HepG2 (cell line): ENCODE measurements around the gene CDK14. TPM values are rescaled to one million over a fixed set of nuclear protein-coding genes. Genes with fewer than 3 reads are reported as not detected.

Experiments used
- ATAC-seq: fragments of 200-7000 bp; cut with Tn5 transposase; 3 replicates; pipeline ENCODE4 v1.9.1; 2020; ENCODE audit warnings: mild to moderate bottlenecking, moderate library complexity
- BruUV-seq: library from RNA; stranded (reverse); fragments of 400-500 nt; replicated peaks from 2 replicates; lab custom pipeline; 2021; lab: Mats Ljungman, UMichigan
- CTCF ChIA-PET: fragments of 300-600 bp; formaldehyde crosslinking; extraction: SDS; loops from one replicate; lab custom pipeline; 2021; ENCODE audit warnings: low total read pairs, inconsistent platforms, low intra/inter-chr PET ratio; lab: Yijun Ruan, JAX
- POLR2A ChIA-PET: fragments of 350-600 bp; sonication (Branson Sonifier 250); formaldehyde crosslinking; loops from one replicate; lab custom pipeline; 2020; ENCODE audit warnings: antibody characterized with exemption, inconsistent platforms; lab: Yijun Ruan, JAX
- DNase-seq: peaks from one replicate; pipeline ENCODE4 v3.0.0-alpha.2; 2015; ENCODE audit warnings: low spot score
- FAIRE-seq: peaks from 3 replicates; lab custom pipeline; 2011; peaks lifted over from hg19 to GRCh38; lab: Jason Lieb, UNC
- H2AFZ ChIP-seq: one replicate; pipeline ENCODE4 v1.6.1; 2011; ENCODE audit warnings: low read length, inconsistent platforms
- H3K27ac ChIP-seq: fragments of 300-600 bp; 3 replicates; pipeline ENCODE4 v1.8.0; 2011; ENCODE audit warnings: mixed run types, mild to moderate bottlenecking, mixed read lengths, low read length, inconsistent platforms; ENCODE audit not compliant: insufficient read depth; ENCODE audit errors: extremely low read length
- H3K27me3 ChIP-seq, 2 experiments: fragments of 200-600 bp in 1 of 2; 2 replicates in 1 of 2; 3 replicates in 1 of 2; pipeline versions ENCODE4 v1.6.0 to v1.8.0; 2011; ENCODE audit warnings: low read length in 2 of 2, mild to moderate bottlenecking in 2 of 2, moderate library complexity in 2 of 2, inconsistent platforms in 1 of 2; ENCODE audit not compliant: insufficient read depth in 2 of 2, control insufficient read depth in 1 of 2
- H3K36me3 ChIP-seq, 2 experiments: fragments of 200-600 bp in 1 of 2; replicated peaks in 1 of 2; 2 replicates in 1 of 2; 3 replicates in 1 of 2; pipeline versions ENCODE4 v1.5.1 to v1.8.0; 2011; ENCODE audit warnings: low read length in 2 of 2, inconsistent platforms in 1 of 2; ENCODE audit not compliant: insufficient read depth in 2 of 2, control insufficient read depth in 1 of 2
- H3K4me1 ChIP-seq: 2 replicates; pipeline ENCODE4 v1.5.1; 2012; ENCODE audit warnings: low read length, inconsistent platforms; ENCODE audit not compliant: insufficient read depth
- H3K4me2 ChIP-seq: 2 replicates; pipeline ENCODE4 v1.6.0; 2011; ENCODE audit warnings: low read depth, low read length, inconsistent platforms
- H3K4me3 ChIP-seq, 3 experiments: fragments of 200-600 bp in 1 of 3; sonication (generic), shearing (Covaris generic) in 1 of 3; replicated peaks in 1 of 3; 2 replicates each; pipeline ENCODE4 v1.5.1; 2011 to 2016; ENCODE audit warnings: low read length in 3 of 3, inconsistent platforms in 2 of 3, low read depth in 2 of 3, mild to moderate bottlenecking in 2 of 3, control low read depth in 1 of 3, mixed read lengths in 1 of 3; ENCODE audit not compliant: insufficient read depth in 1 of 3
- H3K79me2 ChIP-seq: one replicate; pipeline ENCODE4 v1.6.1; 2011; ENCODE audit warnings: low read length, inconsistent platforms; ENCODE audit not compliant: insufficient read depth
- H3K9ac ChIP-seq: 2 replicates; pipeline ENCODE4 v1.6.0; 2011; ENCODE audit warnings: mild to moderate bottlenecking, low read depth, low read length, inconsistent platforms; ENCODE audit not compliant: insufficient read depth
- H3K9me3 ChIP-seq: 2 replicates; pipeline ENCODE4 v1.5.1; 2012; ENCODE audit warnings: mild to moderate bottlenecking, low read length
- H4K20me1 ChIP-seq: 2 replicates; pipeline ENCODE4 v1.6.0; 2011; ENCODE audit warnings: inconsistent platforms, mild to moderate bottlenecking, low read length, moderate library complexity; ENCODE audit not compliant: insufficient read depth
- ELF4 ChIP-seq: sonication (generic); formaldehyde crosslinking; IDR thresholded peaks from 2 replicates; pipeline ENCODE4 v1.5.0; 2020; ENCODE audit warnings: missing genetic modification reagents, mild to moderate bottlenecking, moderate library complexity, borderline replicate concordance
- ZNF350 ChIP-seq: sonication (generic); formaldehyde crosslinking; IDR thresholded peaks from 2 replicates; pipeline ENCODE4 v1.4.0; 2020; ENCODE audit warnings: mild to moderate bottlenecking, low read depth, missing genetic modification reagents, borderline replicate concordance
- ZNF614 ChIP-seq: IDR thresholded peaks from 2 replicates; pipeline ENCODE4 v1.6.1; 2018; ENCODE audit warnings: missing biosample characterization, missing genetic modification reagents, inconsistent platforms, borderline replicate concordance
- ZNF670 ChIP-seq: sonication (generic); formaldehyde crosslinking; IDR thresholded peaks from 2 replicates; pipeline ENCODE4 v1.8.0; 2022; ENCODE audit warnings: mild to moderate bottlenecking, missing genetic modification reagents, borderline replicate concordance
- ZNF7 ChIP-seq: IDR thresholded peaks from 2 replicates; pipeline ENCODE4 v1.6.1; 2016; ENCODE audit warnings: missing biosample characterization, missing genetic modification reagents
- ZNF766 ChIP-seq: sonication (generic); formaldehyde crosslinking; IDR thresholded peaks from 2 replicates; pipeline ENCODE4 v1.5.0; 2020; ENCODE audit warnings: missing genetic modification reagents, borderline replicate concordance
- WGBS: methylation state at CpG from one replicate; pipeline ENCODE4 v1.1.6; 2017; ENCODE audit warnings: low lambda C conversion rate; 5-methylcytosine and 5-hydroxymethylcytosine counted together
- in situ Hi-C: cut with HindIII; loops from 2 replicates; pipeline ENCODE4 v1.10.0; 2017; ENCODE audit warnings: low pct_unique_long_range_greater_than_20kb; ENCODE audit not compliant: extremely low pct_ligation_motif_present
- intact Hi-C: fragments of 100-400 bp; cut with micrococcal nuclease; formaldehyde crosslinking; loops from one replicate; pipeline ENCODE4 v1.10.0; 2022; ENCODE audit not compliant: unreplicated experiment
- polyA plus RNA-seq, 8 experiments: library from polyadenylated mRNA; depleted of rRNA in 3 of 8; stranded (reverse) in 7 of 8; unstranded in 1 of 8; fragments of >200 nt; fragmentation: Illumina TruSeq in 4 of 8; extraction: Trizol in 4 of 8; gene quantifications; 2 replicates each; pipeline versions ENCODE4 v1.2.1 to v1.2.3, GENCODE V29; 2011 to 2016; ENCODE audit warnings: low read depth in 4 of 8, missing spikeins in 1 of 8, mixed read lengths in 1 of 8; ENCODE audit not compliant: insufficient read depth in 1 of 8
- total RNA-seq, 5 experiments: library from RNA; depleted of rRNA; stranded (reverse); fragments of >200 nt; fragmentation: Illumina TruSeq; extraction: Trizol; gene quantifications; 2 replicates each; pipeline ENCODE4 v1.2.3, GENCODE V29; 2016; ENCODE audit warnings: low read depth in 1 of 5

CDK14 gene
- total and polyA plus RNA-seq, 2 of the 13 experiments (the other 11 are each of a cell fraction or from before 2014, with no cell fraction given), result 0.26 to 0.71 TPM

DNA sequence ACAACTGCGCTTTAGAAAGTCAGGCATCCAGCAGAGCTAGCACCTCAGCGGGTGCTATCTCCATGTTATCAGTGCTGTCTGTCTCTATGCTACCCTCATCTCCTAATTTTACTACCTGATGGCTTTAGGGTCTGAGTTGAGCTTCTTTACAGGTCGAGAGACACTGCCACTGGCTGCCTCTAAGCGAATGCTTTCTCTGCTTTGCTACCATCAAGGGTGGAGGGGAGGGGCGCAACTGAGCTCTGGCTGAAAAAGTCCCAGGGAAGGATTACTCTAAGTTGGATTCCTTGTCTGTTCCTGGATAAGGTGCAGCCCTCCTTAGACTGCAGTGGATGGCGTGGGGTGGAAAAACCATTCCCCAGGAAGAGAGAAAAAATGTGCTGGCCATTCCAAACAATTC is 105.7 kb downstream of the CDK14 start (continued):
- TF ChIP-seq ZNF670 (CRISPR knock-in tag), result no peak
- TF ChIP-seq ZNF350 (CRISPR knock-in tag), result no peak
- no peak for TF ChIP-seq ZNF7
- TF ChIP-seq ZNF766 (CRISPR knock-in tag), result no peak

DNA sequence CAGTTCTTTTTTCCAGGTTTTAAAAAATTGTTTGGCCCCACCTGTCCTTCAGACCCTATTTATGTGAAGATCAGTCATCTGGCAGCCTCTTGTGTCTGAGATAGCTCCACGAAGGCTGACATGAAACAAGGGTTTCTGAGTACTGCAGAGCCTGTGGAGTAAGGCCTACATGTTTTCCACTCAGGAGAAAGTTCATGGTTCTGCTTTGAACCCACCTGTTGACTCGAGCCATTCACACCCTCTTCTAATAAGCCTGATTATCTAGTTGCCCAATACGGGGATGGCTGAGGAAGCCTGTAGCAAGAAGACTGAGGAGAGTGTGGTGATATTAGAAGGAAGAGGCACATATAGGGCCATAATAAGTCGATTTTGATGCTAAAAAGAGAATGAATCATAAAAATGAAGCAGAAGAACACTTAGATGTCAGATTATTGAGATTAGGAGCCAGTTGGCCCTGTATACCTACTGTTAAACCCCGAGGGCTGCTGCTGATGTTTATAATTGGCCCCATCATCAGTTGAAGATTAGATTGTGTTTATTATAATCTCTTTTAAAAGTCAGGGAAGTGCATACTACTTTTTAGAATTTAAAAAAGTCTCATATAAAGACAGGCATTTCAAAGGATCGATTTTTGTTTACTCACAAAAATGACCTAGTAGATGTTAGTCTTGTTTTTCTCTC is 109.4 kb downstream of the CDK14 start:
- intact Hi-C loops, result no loop called here
- no peaks in the 10 kb centered on the region for H3K79me2 ChIP-seq
- H2AFZ ChIP-seq, result no peak overlapping the region
- DNase-seq, result no peak
- ChIA-PET POLR2A (no interaction called here), CTCF (no interaction called here)
- H3K4me2 ChIP-seq, result no peak overlapping the region
- H3K9ac ChIP-seq, result no peak overlapping the region
- no peaks in the 10 kb centered on the region for H3K4me1 ChIP-seq
- WGBS, result 9% methylated on average over 6 of the region's 6 CpGs
- no peaks in the 10 kb centered on the region for H3K27me3 ChIP-seq
- in situ Hi-C loops, result loop anchor here (25.0 kb wide), 1 partner anchor 307 kb away; no protein-coding TSS in a partner anchor
- no TSS peak for BruUV-seq
- no peak for FAIRE-seq
- ATAC-seq, result no peak
- no peak overlapping the region for H3K27ac ChIP-seq
- H3K36me3 ChIP-seq, result no peaks in the 10 kb centered on the region
- TF ChIP-seq ZNF614 (no peak), ELF4 (no peak)
- H3K9me3 ChIP-seq, result no peaks in the 10 kb centered on the region
- H3K4me3 ChIP-seq, result no peak overlapping the region
- H4K20me1 ChIP-seq, result no peaks in the 10 kb centered on the region
